Upper lobe of left lung (tissue), 4 donors: ENCODE data around the gene SEC61G.

ENCODE experiments used
- EP300 ChIP-seq, 4 donors: sonication (generic); formaldehyde crosslinking; IDR thresholded peaks; one replicate each; pipeline ENCODE4 v1.5.1; 2017; ENCODE audit warnings: antibody characterized with exemption in 4 of 4, control low read depth in 2 of 4
- POLR2A ChIP-seq, 4 donors: fragments of 450-650 bp; IDR thresholded peaks; one replicate each; pipeline ENCODE4 v1.5.1; 2016 to 2017; ENCODE audit warnings: antibody characterized with exemption in 4 of 4, mild to moderate bottlenecking in 2 of 4

DNA sequence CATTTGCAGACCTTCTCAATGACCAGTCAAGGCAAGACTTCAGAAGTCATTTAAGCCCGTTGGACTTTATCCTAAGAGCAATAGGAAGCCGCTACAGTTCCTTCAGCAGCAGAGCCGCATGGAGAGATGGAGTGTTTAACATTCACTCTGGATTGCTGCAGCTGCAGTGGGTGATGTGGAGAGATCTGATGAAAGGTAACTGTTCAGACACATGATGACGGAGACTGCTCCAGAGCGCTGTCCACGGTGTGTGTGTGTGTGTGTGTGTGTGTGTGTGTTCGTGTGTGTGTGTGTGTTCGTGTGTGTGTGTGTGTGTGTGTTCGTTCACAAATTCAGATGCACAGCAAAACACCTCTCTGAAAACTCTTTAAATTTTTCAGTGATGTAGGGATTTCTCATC, 37.0 kb downstream of the SEC61G start:
- TF ChIP-seq EP300 (IDR thresholded peaks at IDR 0.05) (no peak), POLR2A (IDR thresholded peaks at IDR 0.05) (no peak)
